GM18858 (cell line): ENCODE measurements around the gene CAPN13.
A peak's percentile ranks its signal among the peaks of the same experiment; 100 is the strongest.

Experiments used
- ATAC-seq: cut with Tn5 transposase; IDR thresholded peaks from one replicate; pipeline ENCODE4 v1.9.1; 2021; ENCODE audit not compliant: unreplicated experiment

The CAPN13 gene

DNA sequence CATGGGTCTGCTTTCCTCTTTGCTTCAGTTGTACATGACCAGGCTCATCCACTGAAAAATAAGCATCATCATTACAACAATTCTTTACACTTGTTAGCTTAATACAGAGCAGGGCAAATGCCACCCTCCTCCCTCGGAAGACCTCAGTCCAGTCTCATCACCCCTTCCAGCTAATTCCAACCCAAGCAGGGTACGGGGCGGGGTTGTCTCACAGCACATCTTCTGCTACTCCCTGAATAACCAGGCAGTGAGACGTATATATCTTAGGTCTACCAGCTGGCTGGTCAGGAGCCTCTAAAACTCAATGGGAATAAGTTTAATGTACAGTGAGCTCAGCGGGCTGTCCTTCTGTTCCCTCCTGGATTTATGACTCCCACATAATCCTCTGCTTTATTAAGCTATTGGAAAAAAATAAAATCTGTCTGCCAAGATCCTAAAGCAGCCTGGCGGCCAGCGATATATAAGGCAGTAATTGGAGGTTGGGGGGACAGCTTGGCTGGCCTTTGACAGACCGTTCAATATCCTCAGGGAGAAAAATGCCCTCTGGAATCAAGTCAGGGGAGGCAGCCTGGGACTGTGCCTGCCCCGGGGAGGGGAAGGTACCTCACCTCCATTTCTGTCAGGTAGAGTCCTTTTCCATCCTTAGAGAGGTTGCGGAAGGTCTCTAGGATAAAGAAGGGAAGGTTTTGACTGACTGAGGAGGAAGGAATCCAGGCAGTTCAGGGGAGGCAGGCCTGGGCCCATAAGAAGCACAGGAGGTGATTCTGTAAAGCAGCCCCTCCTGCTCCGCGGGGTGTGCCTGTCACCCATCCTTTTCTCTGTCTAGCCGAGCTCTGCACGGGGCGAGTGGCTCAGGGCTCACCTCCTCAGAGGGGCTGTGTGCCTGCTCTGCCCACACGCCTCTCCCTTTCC, 76.3 kb downstream of the CAPN13 start:
- no peak for ATAC-seq

DNA sequence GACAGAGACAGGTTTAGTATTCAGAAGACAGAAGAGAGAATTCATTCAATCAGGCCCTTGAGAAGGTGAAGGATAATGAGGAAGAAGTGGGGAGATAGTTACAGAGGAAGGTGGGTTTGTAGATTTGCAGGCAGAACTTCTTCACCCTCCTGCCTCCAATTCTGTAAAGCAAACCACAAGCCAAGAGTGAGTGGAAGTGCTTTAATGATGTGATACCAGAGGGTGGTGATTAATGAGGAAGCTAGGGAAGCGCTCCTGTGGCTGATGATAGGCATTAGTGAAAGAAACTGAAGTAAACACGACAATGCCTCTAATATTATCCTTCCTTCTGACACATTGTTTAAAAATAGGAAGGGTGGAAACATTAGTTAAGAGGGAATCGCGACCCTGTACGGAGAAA, 78.2 kb downstream of the CAPN13 start:
- ATAC-seq: no peak

GRCh38 chr2:30722936-30723725, 84.1 kb downstream of the CAPN13 start:
- no peak for ATAC-seq

GRCh38 chr2:30721668-30722647, 85.3 kb downstream of the CAPN13 start:
- ATAC-seq: no peak

GRCh38 chr2:30721241-30721640, 86.0 kb downstream of the CAPN13 start:
- ATAC-seq: no peak

GRCh38 chr2:30717081-30717650, 90.1 kb downstream of the CAPN13 start:
- no peak for ATAC-seq

DNA sequence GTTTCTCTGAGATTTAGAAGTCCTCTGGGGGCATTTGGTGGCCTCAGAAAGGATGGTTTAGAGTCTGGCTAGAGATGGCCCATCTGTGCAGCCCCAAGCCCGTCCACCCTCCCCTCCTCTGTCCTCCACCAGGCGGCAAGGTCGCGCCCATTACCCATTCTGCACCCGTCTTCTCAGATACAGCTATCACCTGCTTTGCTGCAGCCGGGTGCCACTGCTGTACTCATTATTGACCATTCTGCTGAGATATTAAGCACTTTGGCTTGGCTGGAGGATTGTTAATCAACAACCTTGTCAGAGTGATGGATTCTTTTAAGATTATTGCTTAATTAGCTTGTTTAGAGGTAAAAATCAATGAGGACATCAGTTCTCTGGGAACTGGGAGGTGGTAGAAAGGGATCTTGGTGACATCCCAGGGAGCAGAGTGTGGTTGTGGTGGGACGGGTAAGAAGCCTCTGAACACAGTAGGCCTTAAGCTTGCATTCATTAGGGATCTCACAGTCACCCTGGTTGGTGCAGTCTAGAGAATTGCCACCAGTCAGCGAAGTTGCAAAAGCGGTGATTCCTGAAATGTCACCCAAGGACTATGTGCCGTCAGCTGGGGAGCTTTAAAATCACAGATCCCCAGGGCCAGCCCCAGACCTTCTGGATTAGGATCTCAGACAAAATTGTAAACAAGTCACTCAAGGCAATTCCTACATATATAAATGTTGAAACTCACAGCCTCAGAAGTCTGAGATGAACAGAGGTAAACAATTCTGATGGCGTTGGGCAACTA, 90.9 kb downstream of the CAPN13 start:
- ATAC-seq: no peak

- ATAC-seq: no peak
Observed at GRCh38 chr2:30714811-30715709, 92.2 kb downstream of the CAPN13 start.

- ATAC-seq: no peak
Observed at GRCh38 chr2:30713698-30714097, 93.5 kb downstream of the CAPN13 start.

GRCh38 chr2:30711646-30712085, 95.6 kb downstream of the CAPN13 start:
- peak; percentile 75 for ATAC-seq

GRCh38 chr2:30710461-30710860, 96.8 kb downstream of the CAPN13 start:
- no peak for ATAC-seq

- ATAC-seq: no peak
Observed at GRCh38 chr2:30710016-30710415, 97.2 kb downstream of the CAPN13 start.

- no peak for ATAC-seq
Observed at GRCh38 chr2:30709516-30709915, 97.7 kb downstream of the CAPN13 start.

- ATAC-seq: no peak
Observed at GRCh38 chr2:30708491-30709290, 98.6 kb downstream of the CAPN13 start.

GRCh38 chr2:30707304-30707903, 99.8 kb downstream of the CAPN13 start:
- no peak for ATAC-seq

GRCh38 chr2:30706534-30707303, 100.5 kb downstream of the CAPN13 start:
- ATAC-seq: no peak
